ENCODE measurements around the gene PTCD1. TPM values are rescaled to one million over a fixed set of nuclear protein-coding genes. Genes with fewer than 3 reads are reported as not detected.

Gene PTCD1
- total and polyA plus RNA-seq, 9 of the 15 experiments (the other 6 are each of a cell fraction or from before 2014, with no cell fraction given), result 0.46 to 17.1 (median 6.2) TPM

DNA sequence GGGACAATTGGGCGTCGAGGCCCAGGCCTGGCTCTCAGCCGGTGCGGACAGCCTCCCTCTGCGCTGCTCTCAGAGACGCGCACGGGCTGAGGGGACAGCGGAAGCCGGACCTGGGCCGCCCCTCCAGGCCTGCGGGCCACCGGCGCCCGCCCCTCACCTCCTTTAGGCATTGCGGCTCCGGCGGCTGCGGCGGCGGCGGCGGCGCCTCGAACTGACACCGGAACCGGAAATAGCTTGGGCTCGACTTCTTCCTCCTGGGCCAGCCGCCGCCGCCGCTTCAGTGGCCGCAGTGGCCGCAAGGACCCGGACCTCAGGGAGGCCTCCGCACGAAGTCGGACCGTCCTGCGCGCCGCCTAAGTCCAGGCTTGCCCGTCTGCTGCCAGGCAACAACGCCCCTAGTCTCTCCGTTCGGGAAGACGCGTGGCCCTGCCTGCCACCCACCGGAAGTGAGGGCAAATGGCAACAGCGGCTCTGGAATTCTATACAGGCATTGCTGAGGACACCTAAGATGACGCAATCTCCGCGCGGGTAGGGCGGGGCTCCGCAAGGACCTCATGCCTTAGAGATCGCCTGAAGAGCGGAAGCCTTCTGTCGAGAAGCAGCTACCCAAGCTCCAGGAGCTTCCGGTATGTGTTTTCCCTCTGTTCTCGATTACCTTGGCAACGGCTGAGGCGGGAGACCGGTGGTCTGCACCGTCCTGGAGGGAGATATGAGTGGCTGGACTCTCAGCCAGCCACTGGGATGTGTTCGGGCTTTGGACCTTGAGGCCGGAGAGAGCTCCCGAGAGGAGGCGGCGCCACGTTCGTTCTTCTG lies 30.0 kb downstream of the PTCD1 start, which contains the start of the genes BUD31 and PDAP1 (continued):
- TF ChIP-seq, protein P1, sequence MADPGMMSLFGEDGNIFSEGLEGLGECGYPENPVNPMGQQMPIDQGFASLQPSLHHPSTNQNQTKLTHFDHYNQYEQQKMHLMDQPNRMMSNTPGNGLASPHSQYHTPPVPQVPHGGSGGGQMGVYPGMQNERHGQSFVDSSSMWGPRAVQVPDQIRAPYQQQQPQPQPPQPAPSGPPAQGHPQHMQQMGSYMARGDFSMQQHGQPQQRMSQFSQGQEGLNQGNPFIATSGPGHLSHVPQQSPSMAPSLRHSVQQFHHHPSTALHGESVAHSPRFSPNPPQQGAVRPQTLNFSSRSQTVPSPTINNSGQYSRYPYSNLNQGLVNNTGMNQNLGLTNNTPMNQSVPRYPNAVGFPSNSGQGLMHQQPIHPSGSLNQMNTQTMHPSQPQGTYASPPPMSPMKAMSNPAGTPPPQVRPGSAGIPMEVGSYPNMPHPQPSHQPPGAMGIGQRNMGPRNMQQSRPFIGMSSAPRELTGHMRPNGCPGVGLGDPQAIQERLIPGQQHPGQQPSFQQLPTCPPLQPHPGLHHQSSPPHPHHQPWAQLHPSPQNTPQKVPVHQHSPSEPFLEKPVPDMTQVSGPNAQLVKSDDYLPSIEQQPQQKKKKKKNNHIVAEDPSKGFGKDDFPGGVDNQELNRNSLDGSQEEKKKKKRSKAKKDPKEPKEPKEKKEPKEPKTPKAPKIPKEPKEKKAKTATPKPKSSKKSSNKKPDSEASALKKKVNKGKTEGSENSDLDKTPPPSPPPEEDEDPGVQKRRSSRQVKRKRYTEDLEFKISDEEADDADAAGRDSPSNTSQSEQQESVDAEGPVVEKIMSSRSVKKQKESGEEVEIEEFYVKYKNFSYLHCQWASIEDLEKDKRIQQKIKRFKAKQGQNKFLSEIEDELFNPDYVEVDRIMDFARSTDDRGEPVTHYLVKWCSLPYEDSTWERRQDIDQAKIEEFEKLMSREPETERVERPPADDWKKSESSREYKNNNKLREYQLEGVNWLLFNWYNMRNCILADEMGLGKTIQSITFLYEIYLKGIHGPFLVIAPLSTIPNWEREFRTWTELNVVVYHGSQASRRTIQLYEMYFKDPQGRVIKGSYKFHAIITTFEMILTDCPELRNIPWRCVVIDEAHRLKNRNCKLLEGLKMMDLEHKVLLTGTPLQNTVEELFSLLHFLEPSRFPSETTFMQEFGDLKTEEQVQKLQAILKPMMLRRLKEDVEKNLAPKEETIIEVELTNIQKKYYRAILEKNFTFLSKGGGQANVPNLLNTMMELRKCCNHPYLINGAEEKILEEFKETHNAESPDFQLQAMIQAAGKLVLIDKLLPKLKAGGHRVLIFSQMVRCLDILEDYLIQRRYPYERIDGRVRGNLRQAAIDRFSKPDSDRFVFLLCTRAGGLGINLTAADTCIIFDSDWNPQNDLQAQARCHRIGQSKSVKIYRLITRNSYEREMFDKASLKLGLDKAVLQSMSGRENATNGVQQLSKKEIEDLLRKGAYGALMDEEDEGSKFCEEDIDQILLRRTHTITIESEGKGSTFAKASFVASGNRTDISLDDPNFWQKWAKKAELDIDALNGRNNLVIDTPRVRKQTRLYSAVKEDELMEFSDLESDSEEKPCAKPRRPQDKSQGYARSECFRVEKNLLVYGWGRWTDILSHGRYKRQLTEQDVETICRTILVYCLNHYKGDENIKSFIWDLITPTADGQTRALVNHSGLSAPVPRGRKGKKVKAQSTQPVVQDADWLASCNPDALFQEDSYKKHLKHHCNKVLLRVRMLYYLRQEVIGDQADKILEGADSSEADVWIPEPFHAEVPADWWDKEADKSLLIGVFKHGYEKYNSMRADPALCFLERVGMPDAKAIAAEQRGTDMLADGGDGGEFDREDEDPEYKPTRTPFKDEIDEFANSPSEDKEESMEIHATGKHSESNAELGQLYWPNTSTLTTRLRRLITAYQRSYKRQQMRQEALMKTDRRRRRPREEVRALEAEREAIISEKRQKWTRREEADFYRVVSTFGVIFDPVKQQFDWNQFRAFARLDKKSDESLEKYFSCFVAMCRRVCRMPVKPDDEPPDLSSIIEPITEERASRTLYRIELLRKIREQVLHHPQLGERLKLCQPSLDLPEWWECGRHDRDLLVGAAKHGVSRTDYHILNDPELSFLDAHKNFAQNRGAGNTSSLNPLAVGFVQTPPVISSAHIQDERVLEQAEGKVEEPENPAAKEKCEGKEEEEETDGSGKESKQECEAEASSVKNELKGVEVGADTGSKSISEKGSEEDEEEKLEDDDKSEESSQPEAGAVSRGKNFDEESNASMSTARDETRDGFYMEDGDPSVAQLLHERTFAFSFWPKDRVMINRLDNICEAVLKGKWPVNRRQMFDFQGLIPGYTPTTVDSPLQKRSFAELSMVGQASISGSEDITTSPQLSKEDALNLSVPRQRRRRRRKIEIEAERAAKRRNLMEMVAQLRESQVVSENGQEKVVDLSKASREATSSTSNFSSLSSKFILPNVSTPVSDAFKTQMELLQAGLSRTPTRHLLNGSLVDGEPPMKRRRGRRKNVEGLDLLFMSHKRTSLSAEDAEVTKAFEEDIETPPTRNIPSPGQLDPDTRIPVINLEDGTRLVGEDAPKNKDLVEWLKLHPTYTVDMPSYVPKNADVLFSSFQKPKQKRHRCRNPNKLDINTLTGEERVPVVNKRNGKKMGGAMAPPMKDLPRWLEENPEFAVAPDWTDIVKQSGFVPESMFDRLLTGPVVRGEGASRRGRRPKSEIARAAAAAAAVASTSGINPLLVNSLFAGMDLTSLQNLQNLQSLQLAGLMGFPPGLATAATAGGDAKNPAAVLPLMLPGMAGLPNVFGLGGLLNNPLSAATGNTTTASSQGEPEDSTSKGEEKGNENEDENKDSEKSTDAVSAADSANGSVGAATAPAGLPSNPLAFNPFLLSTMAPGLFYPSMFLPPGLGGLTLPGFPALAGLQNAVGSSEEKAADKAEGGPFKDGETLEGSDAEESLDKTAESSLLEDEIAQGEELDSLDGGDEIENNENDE (IDR thresholded peaks at IDR 0.05; ENCODE audit: low read depth, low read length), result no peak
- no peak for TF ChIP-seq ZKSCAN8 (CRISPR knock-in tag; IDR thresholded peaks at IDR 0.05)
- TF ChIP-seq DMBX1 (CRISPR knock-in tag; IDR thresholded peaks at IDR 0.05; ENCODE audit: borderline replicate concordance), result no peak
- peak; percentile 99 for TF ChIP-seq ATF7 (IDR thresholded peaks at IDR 0.05)
- TF ChIP-seq XRCC3 (IDR thresholded peaks at IDR 0.05), result no peak
- peak; percentile 65 to 93 for TF ChIP-seq MAZ (CRISPR knock-in tag; conservative IDR thresholded peaks at IDR 0.05 in 1 of 2, IDR thresholded peaks at IDR 0.05 in 1 of 2)
- TF ChIP-seq, protein P2, sequence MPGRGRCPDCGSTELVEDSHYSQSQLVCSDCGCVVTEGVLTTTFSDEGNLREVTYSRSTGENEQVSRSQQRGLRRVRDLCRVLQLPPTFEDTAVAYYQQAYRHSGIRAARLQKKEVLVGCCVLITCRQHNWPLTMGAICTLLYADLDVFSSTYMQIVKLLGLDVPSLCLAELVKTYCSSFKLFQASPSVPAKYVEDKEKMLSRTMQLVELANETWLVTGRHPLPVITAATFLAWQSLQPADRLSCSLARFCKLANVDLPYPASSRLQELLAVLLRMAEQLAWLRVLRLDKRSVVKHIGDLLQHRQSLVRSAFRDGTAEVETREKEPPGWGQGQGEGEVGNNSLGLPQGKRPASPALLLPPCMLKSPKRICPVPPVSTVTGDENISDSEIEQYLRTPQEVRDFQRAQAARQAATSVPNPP (IDR thresholded peaks at IDR 0.05; ENCODE audit: borderline replicate concordance, insufficient read depth, insufficient read length), result no peak
- peak; percentile 11; the same call in 1 of the 2 replicates for TF ChIP-seq MECOM (CRISPR knock-in tag; IDR thresholded peaks at IDR 0.05)
- peak; percentile 81 to 87; a peak in 3 of 4 replicates for TF ChIP-seq TRIM24 (IDR thresholded peaks at IDR 0.05)
- peak; percentile 81; the same call in 1 of the 2 replicates for TF ChIP-seq CC2D1A (IDR thresholded peaks at IDR 0.05)
- peak; percentile 100 for TF ChIP-seq ATF4 (CRISPR knock-in tag; IDR thresholded peaks at IDR 0.05)
- TF ChIP-seq CBFB (CRISPR knock-in tag; IDR thresholded peaks at IDR 0.05), result peak; percentile 45
- TF ChIP-seq TAF1 (IDR thresholded peaks at IDR 0.05; ENCODE audit: control insufficient read depth, extremely low read depth, insufficient read depth, low read length, severe bottlenecking), result peak; percentile 80
